HG02759 (cell line): ENCODE measurements around the gene FBF1.
"Not testable (repeated sequence)": the region's sequence is repeated elsewhere in the genome, so short reads cannot be mapped to it uniquely, and the experiment has no call there.

Experiments used
- ATAC-seq: cut with Tn5 transposase; IDR thresholded peaks from one replicate; pipeline ENCODE4 v1.9.1; 2021; ENCODE audit warnings: mild to moderate bottlenecking, moderate library complexity; ENCODE audit not compliant: unreplicated experiment

FBF1 gene

DNA sequence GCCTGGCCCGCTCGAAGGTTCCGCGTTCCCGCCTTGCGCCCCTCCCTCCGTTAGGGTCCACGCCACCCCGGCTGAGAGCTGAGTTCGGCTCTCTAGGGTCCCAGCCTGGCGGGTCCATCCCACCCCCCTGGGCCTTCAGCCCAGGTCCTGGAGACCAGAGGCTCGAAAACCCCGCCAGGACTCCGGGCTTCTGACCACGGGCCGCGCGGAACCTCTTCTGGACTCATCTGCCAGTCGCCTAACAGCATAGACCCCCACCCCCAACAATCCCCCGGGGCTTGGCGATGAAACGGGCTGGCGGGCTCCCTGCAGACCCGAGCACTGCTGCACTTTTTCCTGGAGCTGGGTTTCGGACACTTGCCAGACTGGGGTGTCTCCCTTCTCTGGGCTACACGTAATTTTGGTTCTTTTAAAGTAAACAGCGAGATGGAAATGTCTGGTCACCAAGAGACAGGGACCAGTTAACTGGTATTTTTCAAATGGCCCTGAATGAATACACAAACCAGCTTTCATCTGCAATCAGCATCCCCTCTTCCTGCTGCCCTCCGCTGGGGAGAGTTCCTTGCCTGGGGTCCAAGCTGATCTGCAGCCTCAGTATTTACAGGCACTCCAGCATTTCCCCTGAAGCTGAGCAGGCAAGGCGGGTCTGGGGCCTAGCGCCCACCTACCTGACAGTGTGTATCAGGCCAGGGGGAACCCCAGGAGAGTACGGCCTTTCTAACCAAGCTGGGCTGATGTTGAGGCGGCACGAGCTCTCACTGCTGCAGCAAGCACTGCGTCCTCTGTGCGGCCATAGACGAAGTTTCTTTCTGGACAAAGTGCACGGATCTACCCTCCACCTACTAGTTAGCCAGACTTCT lies 43.5 kb downstream of the FBF1 start:
- ATAC-seq, result no peak

DNA sequence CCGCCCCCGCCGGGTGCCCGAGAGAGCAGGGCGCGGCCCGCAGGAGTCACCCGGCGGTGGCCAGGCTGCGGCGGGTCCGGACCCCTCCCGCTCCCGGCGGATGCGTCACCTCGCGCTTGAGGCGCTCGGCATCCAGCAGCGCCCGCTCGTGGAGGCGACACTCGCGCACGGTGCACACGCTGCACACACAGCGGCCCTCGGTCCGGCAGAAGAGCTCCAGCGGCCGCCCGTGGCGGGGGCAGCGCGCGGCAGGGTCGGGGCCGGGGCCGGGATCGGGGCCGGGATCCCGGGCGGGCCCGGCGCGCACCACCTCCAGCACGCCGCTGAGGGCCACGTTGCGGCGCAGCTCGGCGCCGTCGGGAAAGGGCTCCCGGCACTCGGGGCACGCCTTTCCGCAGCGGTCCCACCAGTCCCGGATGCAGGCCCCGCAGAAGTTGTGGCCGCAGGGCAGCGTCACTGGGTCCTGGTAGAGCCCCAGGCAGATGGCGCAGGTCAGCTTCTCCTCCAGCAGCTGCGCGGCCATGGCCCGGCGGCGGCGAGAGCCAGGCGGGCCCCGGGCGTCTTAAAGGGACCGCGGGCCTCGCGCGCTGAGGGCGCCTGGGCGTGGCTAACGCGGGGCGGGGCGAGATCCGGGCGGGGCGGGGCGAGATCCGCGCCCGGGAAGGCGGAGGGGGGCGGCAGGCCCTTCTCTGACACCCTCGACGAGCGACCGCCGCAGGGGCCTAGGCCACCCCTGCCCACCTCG lies 44.3 kb downstream of the FBF1 start, which contains the start of gene TRIM65:
Gene TRIM65, minus strand, starts transcription at position 537 of the 745 bp plus-strand sequence. Its CDS starts 14 bp downstream, at position 523.
- peak; percentile 70 for ATAC-seq

DNA sequence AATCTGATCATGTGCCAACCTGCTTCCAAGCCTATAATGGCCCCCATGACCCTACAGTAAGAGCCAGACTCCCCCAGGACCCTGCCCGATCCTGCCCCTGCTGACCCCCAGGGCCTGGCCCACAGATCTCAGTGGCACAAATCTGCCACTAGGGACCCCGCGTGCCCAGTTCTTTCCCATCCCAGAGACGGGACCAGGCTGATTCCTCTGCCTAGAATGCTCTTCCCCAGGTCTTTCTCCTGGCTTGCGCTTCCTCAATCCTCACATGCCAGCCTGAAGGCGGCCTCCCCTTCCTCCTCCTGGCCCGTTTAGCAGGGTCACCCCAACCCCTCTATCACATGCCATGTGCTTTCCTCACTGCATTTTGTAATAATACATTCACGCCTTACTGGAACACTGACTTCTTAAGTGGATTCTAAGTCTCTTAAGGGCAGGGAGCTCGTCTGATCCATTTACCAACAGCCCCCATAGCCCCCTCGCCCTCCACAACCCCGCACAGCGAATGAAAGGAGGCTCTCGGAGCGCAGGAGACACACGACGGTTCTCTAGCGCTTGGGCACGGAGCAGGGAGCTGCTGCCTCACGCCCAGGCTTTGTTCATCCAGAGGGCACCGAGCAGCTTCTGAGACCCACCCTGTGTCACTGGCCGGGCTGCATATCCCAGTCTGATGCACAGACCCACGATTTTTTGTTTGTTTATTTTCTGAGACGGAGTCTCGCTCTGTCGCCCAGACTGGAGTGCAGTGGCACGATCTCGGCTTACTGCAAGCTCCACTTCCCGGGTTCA lies 45.3 kb downstream of the FBF1 start:
- no peak for ATAC-seq

DNA sequence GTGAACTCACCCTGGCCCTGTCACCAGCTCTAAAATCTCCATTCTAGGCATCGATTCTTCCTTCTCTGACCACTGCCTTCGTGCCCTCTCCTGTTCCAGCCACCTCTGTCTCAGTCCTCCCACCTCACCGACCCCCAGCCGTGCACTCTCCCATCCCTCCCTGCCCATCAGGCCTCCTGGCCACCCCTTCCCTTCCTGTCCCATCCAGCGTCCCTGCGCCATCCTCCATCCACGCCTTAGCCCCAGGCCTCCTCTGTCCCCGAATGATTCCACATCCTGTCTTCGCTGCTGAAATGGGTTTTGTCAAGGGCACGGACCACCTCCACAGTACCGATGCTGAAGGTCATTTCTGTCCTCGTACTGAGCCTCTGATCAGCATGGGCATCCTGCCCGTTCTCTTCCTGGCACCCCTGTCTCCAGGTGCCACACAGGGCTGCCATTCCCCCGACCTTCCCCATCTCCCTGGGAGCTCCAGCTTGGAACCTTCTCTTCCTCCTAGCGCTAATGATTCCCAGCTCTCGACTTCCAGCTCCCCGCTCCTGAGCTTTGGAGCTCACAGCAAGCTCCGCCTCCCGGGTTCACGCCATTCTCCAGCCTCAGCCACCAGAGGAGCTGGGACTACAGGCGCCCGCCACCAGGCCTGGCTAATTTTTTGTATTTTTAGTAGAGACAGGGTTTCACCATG lies 46.7 kb downstream of the FBF1 start:
- ATAC-seq, result no peak

DNA sequence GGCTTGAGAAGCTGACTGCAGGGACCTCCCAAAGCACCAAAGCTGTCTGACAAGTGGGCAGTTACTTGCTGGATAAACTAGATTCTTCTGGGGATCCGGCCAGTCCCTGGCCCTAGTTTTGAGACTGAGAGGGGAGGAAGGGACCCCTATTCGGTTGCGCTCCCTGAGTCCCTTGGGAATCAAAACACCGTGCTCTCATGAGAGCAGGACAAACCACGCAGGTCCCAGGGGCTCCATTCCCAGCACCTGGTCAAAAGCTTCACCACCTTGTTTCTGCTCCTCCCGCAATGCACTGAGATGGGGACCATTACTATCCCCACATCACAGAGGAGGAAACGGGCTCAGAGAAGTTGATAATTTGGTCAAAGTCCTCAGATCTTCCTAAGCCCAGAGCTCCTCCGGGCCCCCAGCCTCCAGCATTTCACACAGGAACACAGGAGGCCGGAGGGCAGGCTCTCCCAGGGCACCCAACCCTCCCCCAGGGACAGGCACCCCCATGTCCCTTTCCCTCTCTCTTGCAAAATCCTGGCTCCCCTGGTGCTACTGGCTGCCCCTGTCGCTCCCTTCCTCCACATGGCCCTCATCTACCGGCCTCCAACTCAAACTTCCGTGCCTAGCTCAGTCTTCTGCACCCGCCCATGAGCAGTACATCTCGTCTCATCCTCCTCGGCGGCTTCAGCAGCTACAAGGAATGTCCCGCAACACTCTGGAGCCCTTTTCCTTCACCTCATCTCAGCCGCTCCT lies 47.4 kb downstream of the FBF1 start:
- no peak for ATAC-seq

DNA sequence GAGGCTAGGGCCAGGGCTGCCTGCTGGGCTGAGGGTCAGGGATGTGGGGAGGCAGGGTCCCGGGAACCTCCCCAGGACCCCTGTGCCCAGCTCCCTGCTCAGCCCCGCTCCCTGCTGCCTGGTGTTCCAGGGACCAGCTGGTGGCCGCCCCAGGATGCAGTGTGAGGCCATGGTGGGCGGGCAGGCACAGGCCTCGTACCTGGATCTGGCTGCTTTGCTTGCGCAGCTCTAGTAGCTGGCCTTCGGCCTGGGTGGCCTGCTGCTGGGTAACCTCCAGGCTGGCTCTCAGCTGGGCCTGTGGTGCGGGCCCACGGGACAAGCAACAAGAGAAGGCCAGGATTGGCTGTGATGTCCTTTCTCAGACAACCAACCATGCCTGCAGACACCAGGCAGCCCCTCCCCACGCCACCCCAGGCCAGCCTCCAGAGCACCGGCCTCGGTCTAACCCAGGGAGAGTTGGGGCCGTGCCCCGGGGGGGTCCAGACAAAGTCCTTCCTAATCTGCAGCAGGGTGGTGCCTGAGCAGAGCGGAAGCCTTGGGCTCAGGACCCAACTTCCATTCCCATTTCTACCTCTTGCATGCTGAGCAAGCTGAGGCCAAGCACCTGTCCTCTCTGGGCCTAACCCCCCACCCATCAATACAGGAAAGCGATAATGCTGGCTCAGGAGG lies 48.2 kb downstream of the FBF1 start:
- no peak for ATAC-seq

DNA sequence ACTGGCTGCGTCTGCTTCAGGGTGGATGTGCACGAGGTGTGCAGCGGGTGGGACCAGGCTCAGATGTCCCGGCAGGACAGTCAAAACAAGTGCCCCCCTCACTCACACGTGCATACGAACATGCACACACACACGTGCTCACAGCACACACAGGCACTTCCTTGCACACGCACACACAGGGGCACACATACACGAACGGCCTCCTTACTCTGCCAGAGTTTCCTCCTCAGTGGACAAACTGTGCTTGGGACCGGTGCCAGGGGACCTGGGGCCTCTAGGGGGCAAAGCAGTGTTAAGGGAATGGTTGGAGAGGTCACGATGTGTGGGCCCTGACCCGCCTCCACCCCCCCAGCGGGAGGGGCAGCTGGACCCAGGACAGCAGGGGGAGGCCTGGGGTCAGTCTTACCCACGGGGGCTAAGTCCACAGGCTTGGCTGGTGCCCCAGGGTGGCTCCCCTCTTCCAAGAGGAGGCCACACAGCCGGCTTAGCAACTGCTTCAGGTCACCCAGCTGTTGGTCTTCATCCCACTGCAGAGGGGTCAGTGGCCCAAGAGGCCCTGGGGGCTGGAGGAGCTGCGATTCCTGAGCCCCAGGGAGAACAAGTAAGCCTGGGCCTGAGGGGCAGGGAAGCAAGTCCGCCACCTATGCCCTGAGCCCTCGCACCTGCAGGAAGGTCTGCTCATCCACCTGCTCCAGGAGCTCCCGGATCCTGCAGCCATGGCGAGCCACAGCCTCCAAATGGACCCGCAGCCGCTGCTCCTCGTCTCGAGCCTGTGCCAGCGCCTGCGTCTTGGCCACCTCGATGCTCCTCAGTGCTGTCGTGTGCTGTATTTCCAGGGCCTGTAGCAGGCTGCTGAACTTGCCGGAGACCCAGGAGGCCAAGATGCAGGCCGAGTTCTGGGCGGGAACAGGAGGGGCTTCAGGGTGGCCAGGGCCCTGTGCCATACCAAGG lies 49.0 kb downstream of the FBF1 start:
- no peak for ATAC-seq

DNA sequence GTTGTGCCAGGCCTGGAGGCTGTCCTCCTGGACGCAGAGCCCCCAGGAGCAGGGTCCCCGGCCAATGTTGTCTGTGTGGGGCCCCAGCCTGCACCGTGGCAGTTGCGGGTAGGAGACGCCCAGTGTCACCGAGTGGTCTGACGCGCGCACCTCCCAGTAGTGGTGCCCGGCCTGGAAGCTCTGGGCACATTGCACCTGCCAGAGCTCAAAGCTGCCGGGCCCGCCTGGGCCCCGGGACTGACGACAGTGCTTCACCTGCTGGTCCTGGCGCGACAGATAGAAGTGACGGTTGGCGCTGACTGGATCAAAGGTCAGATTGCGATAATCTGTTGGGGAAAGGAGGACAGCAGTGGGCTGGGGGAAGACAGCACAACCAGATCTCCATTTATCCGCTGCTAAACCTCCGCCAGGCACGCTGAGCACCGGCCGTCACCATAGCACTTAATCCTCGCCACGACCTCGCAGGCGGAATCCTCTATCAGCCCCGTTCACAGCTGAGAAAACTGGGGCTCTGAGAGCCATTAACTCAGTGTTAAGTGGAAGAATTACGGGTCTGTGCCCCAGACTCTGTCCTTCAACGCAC lies 49.7 kb downstream of the FBF1 start:
- ATAC-seq, result no peak

DNA sequence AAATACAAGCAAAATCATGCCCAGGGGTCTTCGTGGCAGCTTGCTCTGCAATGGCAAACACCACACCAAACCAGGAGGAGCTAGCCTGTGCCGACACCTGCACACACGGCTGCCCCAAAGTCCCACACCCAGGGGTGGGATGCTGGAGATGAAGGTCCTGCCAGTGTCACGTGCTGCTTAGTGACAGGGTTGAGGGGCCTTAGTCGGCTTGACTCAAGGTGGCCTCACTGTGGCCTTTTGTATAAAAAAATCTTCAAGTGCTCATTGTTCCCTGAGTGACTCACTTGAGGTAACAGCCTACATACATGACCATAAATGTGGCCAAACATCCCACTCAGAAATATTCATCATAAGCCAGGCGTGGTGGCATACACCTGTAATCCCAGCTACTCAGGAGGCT lies 51.4 kb downstream of the FBF1 start:
- no peak for ATAC-seq

DNA sequence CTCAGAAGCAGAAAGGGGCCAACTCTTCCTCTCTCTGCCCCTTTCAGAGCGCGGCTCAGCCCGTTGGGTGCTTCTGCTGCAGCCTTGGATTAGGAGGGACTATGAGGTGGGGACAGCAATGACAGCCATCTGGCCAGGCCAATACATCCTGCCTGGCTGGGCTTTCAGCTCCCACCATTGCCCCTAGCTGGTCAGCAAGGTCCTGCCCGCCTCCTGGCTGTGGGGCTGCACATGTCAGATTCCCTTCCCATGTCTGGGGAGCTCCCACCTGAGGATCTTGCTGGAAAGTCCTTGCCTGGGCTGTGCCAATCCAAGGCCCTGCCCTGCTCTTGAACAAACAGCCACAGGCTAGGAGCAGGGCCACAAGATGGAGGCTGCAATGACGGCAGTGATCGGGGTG lies 52.4 kb downstream of the FBF1 start:
- ATAC-seq, result no peak

DNA sequence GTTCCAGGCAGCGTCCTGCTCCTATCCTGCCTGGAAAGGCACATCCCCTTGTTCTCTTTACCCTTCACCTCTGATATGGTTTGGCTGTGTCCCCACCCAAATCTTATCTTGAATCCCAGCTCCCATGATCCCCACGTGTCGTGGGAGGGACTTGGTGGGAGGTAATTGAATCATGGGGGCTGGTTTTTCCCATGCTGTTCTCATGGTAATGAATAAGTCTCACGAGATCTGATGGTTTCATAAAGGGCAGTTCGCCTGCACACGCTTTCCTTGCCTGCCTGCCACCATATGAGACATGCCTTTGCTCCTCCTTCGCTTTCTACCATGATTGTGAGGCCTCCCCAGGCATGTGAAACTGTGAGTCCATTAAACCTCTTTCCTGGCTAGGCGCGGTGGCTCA lies 55.0 kb downstream of the FBF1 start:
- not testable (repeated sequence) for ATAC-seq

DNA sequence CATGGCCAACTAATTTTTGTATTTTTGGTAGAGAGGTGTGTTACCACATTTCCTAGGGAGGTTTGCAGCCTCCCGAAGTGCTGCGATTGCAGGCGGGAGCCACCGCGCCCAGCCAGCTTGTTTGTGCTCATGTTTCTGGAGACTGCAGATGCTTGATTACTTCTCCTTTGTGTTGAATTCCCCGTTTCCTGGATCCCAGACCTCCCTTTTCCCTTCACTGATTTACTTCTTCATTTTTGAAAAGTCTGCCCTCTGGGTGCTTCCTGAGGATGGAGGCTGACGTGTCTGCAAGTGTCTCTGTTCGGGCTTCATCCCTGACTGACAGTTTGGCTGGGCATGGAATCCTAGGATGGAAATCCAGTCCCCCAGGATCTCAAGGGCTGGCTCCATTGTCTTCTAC lies 55.4 kb downstream of the FBF1 start:
- no peak for ATAC-seq

DNA sequence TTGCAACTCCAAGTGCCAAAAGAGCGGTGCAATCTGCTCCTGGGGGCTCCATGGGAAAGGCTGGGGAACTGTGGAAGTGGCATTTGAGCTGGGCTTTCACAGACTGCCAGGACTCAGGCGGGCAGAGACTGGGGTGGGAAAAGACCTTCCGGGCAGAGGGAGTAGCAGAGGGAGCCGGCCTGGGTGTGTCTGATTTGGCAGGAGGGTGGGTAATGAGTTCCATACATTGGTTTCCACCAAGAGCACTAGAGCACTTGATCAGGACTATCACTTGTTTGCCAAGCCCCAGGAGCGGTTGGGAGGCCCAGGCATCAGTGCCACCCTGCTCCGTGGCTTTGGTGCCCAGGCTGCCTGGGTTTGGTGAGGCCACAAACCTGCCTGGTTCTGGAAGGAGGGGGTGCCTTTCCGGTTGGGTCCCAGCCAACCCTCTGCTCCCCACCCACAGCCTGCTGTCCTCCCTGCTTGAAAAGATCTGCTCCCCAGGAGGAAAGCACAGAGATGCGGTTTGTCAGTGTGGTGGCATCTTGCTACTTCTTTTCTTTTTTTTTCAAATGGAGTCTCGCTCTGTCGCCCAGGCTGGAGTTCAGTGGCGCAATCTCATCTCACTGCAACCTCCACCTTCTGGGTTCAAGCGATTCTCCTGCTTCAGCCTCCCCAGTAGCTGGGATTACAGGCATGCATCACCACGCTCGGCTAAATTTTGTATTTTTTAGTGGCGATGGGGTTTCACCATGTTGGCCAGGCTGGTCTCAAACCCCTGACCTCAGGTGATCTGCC lies 59.0 kb downstream of the FBF1 start:
- ATAC-seq, result no peak

DNA sequence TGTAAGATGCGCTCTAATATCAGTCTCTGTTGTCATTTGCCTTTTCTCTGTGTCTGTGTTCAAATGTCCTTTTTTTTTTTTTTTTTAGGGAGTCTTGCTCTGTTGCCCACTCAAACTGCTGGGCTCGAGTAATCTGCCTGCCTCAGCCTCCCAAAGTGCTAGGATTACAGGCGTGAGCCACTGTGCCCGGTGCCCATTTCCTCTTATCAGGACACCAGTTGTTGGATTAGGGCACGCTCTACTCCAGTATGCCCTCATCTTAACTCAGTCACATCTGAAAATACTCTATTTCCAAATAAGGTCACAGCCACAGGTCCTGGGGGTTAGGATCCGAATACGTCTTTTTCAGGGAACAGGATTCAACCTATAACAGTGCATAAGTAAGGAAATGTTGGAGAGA lies 60.6 kb downstream of the FBF1 start:
- no peak for ATAC-seq

DNA sequence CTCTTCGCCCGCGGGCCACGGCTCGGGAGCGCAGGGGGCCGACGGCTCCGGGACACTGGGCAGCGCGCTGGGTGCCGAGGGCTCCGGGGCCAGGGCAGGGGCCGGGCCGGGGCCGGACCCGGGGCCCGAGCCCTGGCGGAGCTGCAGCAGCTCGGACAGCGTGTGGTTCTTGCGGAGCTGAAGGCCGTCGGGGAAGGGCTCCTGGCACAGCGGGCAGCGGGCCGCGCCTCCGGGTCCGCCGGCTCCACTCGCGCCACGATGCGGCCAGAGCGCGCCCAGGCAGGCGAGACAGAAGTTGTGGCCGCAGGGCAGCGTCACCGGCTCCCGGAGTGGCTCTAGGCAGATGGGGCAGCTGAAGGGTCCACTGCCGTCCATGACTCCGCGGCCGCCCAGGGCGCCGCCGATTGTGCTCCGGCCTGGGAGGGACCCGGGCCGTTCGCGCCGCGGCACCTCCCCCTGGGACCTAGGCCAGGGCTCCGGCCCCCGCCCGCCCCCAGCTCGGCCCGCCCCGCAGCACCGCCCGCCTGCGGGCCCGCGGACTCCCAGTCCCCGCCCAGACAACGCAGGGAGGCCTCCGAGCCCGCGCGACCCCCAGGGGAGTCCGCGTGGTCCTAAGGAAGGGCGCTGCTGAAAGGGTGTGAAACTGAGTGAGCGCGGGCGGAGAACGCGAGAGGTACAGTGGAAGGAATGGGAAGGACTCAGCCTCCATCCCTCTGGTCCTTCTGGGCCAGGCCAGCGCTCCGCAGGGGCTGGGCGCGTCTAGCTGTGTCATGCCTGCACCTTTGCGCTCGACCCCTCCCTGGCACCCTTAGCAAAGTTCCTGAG lies 62.5 kb downstream of the FBF1 start, which contains the start of gene TRIM47:
Gene TRIM47, minus strand, starts transcription at position 408 of the 825 bp plus-strand sequence. Its CDS starts 33 bp downstream, at position 375.
- ATAC-seq, result no peak

DNA sequence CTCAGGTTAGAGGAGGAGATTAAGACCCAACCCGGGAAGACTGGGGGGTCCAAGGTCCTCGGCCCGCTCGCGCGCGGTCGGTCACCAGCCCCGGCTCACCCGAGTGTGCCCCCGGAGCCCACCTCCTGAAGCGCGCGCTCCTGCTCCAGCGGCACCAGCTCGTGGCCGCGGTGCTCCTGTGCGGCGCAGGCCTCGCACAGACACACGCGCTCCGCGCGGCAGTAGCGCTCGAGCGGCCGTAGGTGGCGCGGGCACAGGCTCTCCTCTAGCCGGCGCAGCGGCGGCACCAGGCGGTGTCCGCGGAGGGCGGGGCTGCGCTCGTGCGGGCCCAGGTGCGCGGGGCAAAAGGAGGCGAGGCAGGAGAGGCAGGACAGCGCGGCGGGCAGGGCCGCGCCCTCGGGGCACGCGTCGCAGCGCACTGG lies 63.1 kb downstream of the FBF1 start:
- no peak for ATAC-seq
